Thoracic aorta (tissue), 2 donors: ENCODE data around the gene TMEM63A. TPM values are rescaled to one million over a fixed set of nuclear protein-coding genes. Genes with fewer than 3 reads are reported as not detected.
A peak's percentile ranks its signal among the peaks of the same experiment; 100 is the strongest.
"Not testable (repeated sequence)": the region's sequence is repeated elsewhere in the genome, so short reads cannot be mapped to it uniquely, and the experiment has no call there.

Source experiments
- ATAC-seq: fragments of 150-250 bp; one replicate; pipeline ENCODE4 v1.8.0; 2017; ENCODE audit warnings: low read depth; ENCODE audit not compliant: insufficient number of reproducible peaks, low FRiP score
- DNase-seq: peaks from one replicate; pipeline ENCODE4 v3.0.0-alpha.2; 2020; ENCODE audit warnings: low spot score
- H3K27ac ChIP-seq, 2 donors: fragments of 200-600 bp; sonication (generic); 1 replicate in 1 of 2; 2 replicates in 1 of 2; pipeline ENCODE4 v1.5.1; 2016; ENCODE audit warnings: mild to moderate bottlenecking in 2 of 2, moderate library complexity in 2 of 2
- H3K27me3 ChIP-seq: fragments of 200-600 bp; sonication (generic); replicated peaks from 2 replicates; pipeline ENCODE4 v1.6.0; 2016; ENCODE audit warnings: mild to moderate bottlenecking; ENCODE audit not compliant: insufficient read depth
- H3K36me3 ChIP-seq: fragments of 200-600 bp; sonication (generic); one replicate; pipeline ENCODE4 v1.5.1; 2016
- H3K4me1 ChIP-seq, 2 donors: fragments of 200-600 bp; sonication (generic); 1 replicate in 1 of 2; 2 replicates in 1 of 2; pipeline versions ENCODE4 v1.5.1 to v1.6.0; 2016; ENCODE audit warnings: low read depth in 2 of 2, mild to moderate bottlenecking in 1 of 2; ENCODE audit not compliant: control insufficient read depth in 1 of 2
- H3K4me3 ChIP-seq: fragments of 200-600 bp; sonication (generic); 2 replicates; pipeline ENCODE4 v1.5.1; 2016; ENCODE audit warnings: mild to moderate bottlenecking
- H3K9me3 ChIP-seq: fragments of 200-600 bp; sonication (generic); 2 replicates; pipeline ENCODE4 v1.5.1; 2016
- total RNA-seq, 2 donors: library from RNA; depleted of rRNA; stranded (reverse); fragments of >200 nt; gene quantifications; one replicate each; pipeline versions ENCODE4 v1.1.0 to v1.2.3, GENCODE V29; 2016
- TF ChIP-seq, protein P1 (sequence below): fragments of 200-600 bp; sonication (generic); IDR thresholded peaks from one replicate; pipeline ENCODE4 v1.5.1; 2019; ENCODE audit warnings: antibody characterized with exemption

The TMEM63A gene
- total RNA-seq, 2 donors from 2014 or later = 75.1 to 105 TPM

DNA sequence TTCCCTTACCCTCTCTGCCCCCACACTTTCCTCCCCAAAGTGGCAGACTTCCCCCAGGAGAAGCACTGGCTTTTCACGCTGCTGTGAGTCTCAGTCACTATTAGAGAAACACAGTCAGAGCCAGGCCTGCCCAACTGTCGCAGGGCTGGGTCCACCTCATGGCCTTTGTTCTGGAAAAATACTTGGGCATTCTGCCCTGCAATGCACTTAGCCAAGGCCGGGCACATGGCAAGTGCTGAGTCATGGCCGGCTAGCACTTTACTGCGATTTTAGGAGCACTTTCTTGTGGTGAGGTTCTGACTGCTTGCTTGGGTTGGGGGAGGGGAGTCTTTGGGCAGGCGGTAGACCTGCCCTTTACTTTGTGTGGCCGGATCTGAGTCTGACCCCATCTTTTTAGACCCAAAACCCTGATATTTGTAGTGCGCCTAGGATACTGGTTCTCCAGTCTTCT is 64.5 kb downstream of the TMEM63A start:
- H3K4me1 ChIP-seq = peaks cover 53 to 94% of the 10 kb centered on the region in 2 donors
- ATAC-seq (peak; percentile 92), DNase-seq (peak; percentile 87)
- H3K9me3 ChIP-seq = no peaks in the 10 kb centered on the region
- H3K36me3 ChIP-seq = no peaks in the 10 kb centered on the region
- TF ChIP-seq, protein P1, sequence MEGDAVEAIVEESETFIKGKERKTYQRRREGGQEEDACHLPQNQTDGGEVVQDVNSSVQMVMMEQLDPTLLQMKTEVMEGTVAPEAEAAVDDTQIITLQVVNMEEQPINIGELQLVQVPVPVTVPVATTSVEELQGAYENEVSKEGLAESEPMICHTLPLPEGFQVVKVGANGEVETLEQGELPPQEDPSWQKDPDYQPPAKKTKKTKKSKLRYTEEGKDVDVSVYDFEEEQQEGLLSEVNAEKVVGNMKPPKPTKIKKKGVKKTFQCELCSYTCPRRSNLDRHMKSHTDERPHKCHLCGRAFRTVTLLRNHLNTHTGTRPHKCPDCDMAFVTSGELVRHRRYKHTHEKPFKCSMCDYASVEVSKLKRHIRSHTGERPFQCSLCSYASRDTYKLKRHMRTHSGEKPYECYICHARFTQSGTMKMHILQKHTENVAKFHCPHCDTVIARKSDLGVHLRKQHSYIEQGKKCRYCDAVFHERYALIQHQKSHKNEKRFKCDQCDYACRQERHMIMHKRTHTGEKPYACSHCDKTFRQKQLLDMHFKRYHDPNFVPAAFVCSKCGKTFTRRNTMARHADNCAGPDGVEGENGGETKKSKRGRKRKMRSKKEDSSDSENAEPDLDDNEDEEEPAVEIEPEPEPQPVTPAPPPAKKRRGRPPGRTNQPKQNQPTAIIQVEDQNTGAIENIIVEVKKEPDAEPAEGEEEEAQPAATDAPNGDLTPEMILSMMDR = no peak
- no peaks in the 10 kb centered on the region for H3K27me3 ChIP-seq
- peak overlapping the region; percentile 44 for H3K4me3 ChIP-seq
- peak overlapping the region; percentile 97 for H3K27ac ChIP-seq

DNA sequence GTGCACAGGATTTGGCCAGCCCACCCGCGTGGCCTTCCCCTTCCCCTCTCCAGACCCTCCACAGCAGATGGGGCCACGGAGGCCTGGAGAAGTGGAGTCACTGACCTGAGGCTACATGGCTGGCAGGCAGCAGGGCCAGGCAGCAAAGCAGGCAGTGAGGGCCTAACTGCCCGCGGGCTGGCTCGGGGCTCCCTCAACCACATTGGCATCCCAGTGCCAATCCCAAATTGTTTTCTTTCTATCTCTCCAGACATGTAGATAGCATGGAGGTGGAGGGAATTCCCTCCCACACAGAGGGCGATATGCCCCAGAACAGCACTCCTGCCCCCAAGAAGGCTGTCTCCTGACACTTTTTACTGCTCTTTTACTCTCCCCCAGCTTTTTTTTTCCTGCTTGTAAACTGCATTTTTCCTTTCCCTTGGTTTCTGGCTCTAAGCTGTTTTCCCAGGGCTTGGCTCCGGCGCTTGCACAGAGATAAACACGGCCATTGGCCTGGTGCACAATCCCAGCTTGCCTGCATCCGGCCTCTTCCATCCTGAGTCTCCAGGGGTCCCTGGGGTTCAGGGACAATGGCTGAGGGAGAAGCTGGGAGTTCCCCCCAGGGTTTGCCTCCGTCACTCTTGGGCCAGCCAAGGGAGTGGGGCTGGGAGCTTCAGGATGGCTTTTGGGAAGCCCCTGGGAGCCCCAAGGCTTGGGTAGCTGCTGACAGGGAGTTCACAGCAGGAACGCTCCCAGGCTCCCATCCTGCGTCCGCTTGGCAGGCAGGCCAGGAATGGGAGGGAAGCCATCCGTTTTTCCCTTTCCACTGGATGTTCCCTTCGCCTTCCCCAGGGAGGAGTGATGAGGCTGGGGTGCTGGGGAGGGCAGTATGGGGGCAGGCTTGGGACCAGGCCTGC is 65.3 kb downstream of the TMEM63A start:
- no peak for ATAC-seq
- H3K4me1 ChIP-seq = peaks cover 59 to 94% of the 10 kb centered on the region in 2 donors

DNA sequence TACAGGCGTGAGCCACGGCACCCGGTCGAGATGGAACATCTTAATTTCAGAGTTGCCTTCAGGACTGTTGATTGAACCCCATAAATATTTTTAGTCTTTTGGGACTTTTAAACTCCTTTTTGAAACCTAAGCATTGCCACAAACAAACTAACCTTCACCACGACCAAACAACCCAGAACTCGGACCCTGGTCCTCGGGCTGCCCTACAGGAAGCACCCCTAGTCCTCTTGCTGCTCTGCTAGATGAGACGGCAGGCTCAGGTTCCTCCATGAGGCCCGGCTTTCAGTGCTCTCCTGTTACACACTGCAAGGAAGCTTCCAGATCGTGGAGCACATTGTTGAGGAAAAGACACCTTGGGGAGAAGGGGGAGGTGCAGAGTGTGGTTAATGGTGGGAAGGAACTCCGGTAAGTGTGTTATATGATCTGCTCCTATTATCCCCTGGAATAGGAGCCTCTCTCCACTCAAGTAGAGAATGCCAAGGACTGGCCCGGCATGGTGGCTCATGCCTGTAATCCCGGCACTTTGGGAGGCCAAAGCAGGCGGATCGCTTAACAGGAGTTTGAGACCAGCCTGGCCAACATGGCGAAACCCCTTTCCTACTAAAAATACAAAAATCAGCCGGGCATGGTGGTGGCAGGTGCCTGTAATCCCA is 66.5 kb downstream of the TMEM63A start:
- H3K4me3 ChIP-seq = no peak overlapping the region
- no peak for DNase-seq
- ATAC-seq = no peak
- no peaks in the 10 kb centered on the region for H3K9me3 ChIP-seq
- peak overlapping the region; percentile 97 for H3K27ac ChIP-seq
- no peaks in the 10 kb centered on the region for H3K36me3 ChIP-seq
- TF ChIP-seq, protein P1 = no peak
- H3K4me1 ChIP-seq = peaks cover 57 to 95% of the 10 kb centered on the region in 2 donors
- H3K27me3 ChIP-seq = no peaks in the 10 kb centered on the region

More for the DNA sequence above, 65.3 kb downstream of the TMEM63A start:
- no peaks in the 10 kb centered on the region for H3K27me3 ChIP-seq
- peak overlapping the region; percentile 44 for H3K4me3 ChIP-seq
- H3K27ac ChIP-seq = peak overlapping the region; percentile 97
- H3K36me3 ChIP-seq = no peaks in the 10 kb centered on the region
- TF ChIP-seq, protein P1 = no peak
- H3K9me3 ChIP-seq = no peaks in the 10 kb centered on the region
- no peak for DNase-seq

DNA sequence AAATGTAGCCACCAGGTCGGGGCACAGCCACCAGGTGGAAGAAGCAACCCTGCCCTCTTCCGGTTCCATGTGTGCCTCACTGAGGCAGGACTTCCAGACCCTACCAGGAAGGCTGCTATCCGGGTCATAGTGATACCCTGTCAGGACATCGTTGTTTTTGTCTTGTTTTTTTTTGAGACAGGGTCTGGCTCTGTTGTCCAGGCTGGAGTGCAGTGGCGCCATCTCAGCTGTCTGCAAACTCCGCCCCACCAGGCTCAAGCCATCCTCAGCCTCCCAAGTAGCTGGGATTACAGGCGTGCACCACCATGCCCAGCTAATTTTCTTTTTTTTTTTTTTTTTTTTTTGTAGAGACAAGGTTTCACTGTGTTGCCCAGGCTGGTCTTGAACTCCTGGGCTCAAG is 67.1 kb downstream of the TMEM63A start:
- Histone ChIP-seq H3K27ac (peak overlapping the region; percentile 85 to 97), H3K4me1 (peaks cover 52 to 90% of the 10 kb centered on the region in 2 donors)
- H3K36me3 ChIP-seq, ATAC-seq, H3K27me3 ChIP-seq, H3K4me3 ChIP-seq, DNase-seq, H3K9me3 ChIP-seq: not testable (repeated sequence)

DNA sequence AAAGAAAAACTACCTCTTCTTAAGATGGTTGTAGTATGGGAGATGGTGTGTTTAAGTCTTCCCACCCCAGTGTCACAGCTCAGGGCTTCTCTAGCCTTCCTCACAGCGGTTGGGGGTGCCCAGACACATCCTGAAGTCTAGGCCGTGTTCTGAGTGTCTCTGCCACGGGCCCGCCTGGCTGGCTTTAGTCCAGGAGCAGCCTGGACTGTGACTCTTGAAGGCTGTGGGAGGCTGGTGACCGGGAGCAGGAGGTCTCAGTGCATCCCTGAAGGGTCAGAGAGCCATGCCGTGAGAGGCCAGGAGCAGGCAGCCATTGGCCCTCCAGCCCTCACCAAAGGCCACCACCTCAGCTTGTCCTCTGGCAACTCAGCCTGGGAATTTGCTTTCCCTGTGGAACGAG is 67.8 kb downstream of the TMEM63A start:
- Histone ChIP-seq H3K27ac (peak overlapping the region; percentile 85 to 97), H3K36me3 (no peaks in the 10 kb centered on the region), H3K9me3 (no peaks in the 10 kb centered on the region), H3K4me3 (no peak overlapping the region), H3K4me1 (peaks cover 47 to 86% of the 10 kb centered on the region in 2 donors), H3K27me3 (no peaks in the 10 kb centered on the region)
- TF ChIP-seq, protein P1 = no peak
- ATAC-seq (no peak), DNase-seq (no peak)
